ENCODE data around the gene HYAL2.

GRCh38 chr3:50276762-50277101 lies 45.8 kb downstream of the HYAL2 start:
- TF ChIP-seq POLR2A (IDR thresholded peaks at IDR 0.05) (no peak), CTCF (IDR thresholded peaks at IDR 0.05) (no peak)

All from right lobe of liver (tissue), 4 donors.